Rectal smooth muscle tissue (tissue), 1 donor: ENCODE results near the gene TTBK1.

Source experiments
- H3K27ac ChIP-seq: one replicate; pipeline ENCODE4 v1.7.0; 2013; ENCODE audit warnings: low read depth, low read length, inconsistent platforms
- H3K27me3 ChIP-seq: one replicate; pipeline ENCODE4 v1.7.0; 2013; ENCODE audit warnings: low read length; ENCODE audit not compliant: control insufficient read depth, insufficient read depth
- H3K36me3 ChIP-seq: one replicate; pipeline ENCODE4 v1.7.0; 2013; ENCODE audit warnings: low read length; ENCODE audit not compliant: control insufficient read depth, insufficient read depth
- H3K4me1 ChIP-seq: one replicate; pipeline ENCODE4 v1.7.0; 2013; ENCODE audit warnings: low read length; ENCODE audit not compliant: control insufficient read depth, insufficient read depth
- H3K4me3 ChIP-seq: one replicate; pipeline ENCODE4 v1.7.0; 2013; ENCODE audit warnings: low read length
- H3K9ac ChIP-seq: one replicate; pipeline ENCODE4 v1.7.0; 2013; ENCODE audit warnings: low read length

The TTBK1 gene

GRCh38 chr6:43228951-43229802 is 14.1 kb upstream of the TTBK1 start, which contains the start of gene DNPH1:
DNPH1 (minus strand) TSS chr6:43229481; CDS start chr6:43229456, 25 bp downstream.
- H3K4me3 ChIP-seq, result peak within 1 kb of the TSS; percentile 74
- no peaks in the 10 kb centered on the region for H3K4me1 ChIP-seq
- H3K27ac ChIP-seq, result no peak within 1 kb of the TSS
- peaks cover 3% of the 10 kb centered on the region for H3K36me3 ChIP-seq
- no peaks in the 10 kb centered on the region for H3K27me3 ChIP-seq
- peak within 1 kb of the TSS; percentile 63 for H3K9ac ChIP-seq

- Histone ChIP-seq H3K9ac (no peak overlapping the region), H3K36me3 (no peaks in the 10 kb centered on the region), H3K4me1 (no peaks in the 10 kb centered on the region), H3K4me3 (peak overlapping the region; percentile 74), H3K27me3 (no peaks in the 10 kb centered on the region), H3K27ac (no peak overlapping the region)
Measured at GRCh38 chr6:43229803-43230620, 13.3 kb upstream of the TTBK1 start.

DNA sequence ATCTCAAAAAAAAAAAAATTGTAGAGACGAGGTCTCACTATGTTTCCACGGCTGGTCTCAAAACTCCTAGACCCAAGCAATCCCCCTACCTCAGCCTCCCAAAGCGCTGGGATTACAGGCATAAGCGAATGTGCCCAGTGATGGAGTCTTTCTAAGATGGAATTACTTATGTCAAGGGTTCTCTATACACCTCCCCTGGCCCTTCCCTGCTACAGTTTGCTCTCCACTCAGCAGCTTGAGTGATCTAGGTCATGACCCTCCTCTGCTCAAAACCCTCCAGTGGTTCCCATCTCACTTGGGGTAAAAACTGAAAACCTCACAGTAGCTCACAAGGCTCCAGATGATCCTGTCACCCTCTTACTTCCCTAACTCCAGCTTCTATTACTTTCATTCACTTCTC is 12.2 kb upstream of the TTBK1 start:
- Histone ChIP-seq H3K9ac (no peak overlapping the region), H3K4me1 (no peaks in the 10 kb centered on the region), H3K4me3 (no peak overlapping the region), H3K27ac (no peak overlapping the region), H3K36me3 (no peaks in the 10 kb centered on the region), H3K27me3 (no peaks in the 10 kb centered on the region)

DNA sequence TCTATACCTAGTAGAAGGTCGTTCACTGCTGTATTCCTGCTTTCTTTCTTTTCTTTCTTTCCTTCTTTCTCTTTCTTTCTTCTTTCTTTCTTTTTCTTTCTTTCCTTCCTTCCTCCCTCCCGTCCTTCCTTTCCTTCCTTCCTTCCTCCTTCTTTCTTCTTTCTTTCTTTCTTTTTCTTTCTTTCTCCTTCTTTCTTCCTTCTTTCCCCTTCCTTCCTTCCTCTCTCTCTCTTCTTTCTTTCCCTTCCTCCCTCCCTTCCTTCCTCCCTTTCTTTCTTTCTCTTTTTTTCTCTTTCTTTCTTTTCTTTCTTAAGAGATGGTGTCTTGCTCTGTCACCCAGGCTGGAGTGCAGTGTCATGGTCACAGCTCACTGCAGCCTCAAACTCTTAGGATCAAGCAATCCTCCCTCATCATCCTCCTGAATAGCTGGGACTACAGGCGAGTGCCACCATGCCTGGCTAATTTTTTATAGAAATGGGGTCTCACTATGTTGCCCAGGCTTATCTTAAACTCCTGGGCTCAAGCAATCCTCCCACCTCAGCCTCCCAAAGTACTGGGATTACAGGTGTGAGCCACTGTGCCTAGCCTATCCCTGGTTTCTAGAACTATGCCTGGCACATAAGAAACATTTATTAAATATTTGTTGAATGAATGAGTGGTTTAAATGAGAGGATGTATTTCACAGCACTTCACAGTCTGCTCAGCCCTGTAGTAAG is 11.4 kb upstream of the TTBK1 start:
- H3K27ac ChIP-seq, result no peak overlapping the region
- H3K4me3 ChIP-seq, result no peak overlapping the region
- H3K27me3 ChIP-seq, result no peaks in the 10 kb centered on the region
- H3K9ac ChIP-seq, result no peak overlapping the region
- no peaks in the 10 kb centered on the region for H3K36me3 ChIP-seq
- no peaks in the 10 kb centered on the region for H3K4me1 ChIP-seq

GRCh38 chr6:43235841-43236240 is 7.4 kb upstream of the TTBK1 start:
- Histone ChIP-seq H3K36me3 (no peaks in the 10 kb centered on the region), H3K27ac (no peak overlapping the region), H3K4me3 (no peak overlapping the region), H3K9ac (no peak overlapping the region), H3K4me1 (no peaks in the 10 kb centered on the region), H3K27me3 (no peaks in the 10 kb centered on the region)

DNA sequence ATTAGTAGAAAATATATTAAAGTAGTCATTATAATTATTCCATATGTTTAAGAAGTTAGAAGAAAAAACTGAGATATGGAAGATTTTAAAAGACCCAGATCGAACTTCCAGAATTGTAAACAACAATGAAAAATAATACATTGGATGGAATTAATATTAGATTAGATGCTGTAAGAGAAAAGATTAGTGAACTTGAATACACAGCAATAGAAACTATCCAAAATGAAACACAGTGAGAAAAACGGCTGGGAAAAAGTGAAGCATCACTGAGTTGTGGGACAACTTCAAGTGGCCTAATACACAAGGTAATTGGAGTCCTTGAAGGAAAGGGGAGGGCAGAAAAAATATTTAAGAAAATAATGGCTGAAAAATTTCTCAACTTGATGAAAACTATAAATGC is 4.2 kb upstream of the TTBK1 start:
- H3K4me1 ChIP-seq, result no peaks in the 10 kb centered on the region
- H3K36me3 ChIP-seq, result no peaks in the 10 kb centered on the region
- H3K9ac ChIP-seq, result no peak overlapping the region
- no peak overlapping the region for H3K4me3 ChIP-seq
- no peak overlapping the region for H3K27ac ChIP-seq
- peaks cover 11% of the 10 kb centered on the region for H3K27me3 ChIP-seq

GRCh38 chr6:43240950-43241349 is 2.3 kb upstream of the TTBK1 start:
- H3K9ac ChIP-seq, result no peak overlapping the region
- H3K27me3 ChIP-seq, result peaks cover 18% of the 10 kb centered on the region
- H3K27ac ChIP-seq, result no peak overlapping the region
- H3K36me3 ChIP-seq, result no peaks in the 10 kb centered on the region
- H3K4me1 ChIP-seq, result no peaks in the 10 kb centered on the region
- H3K4me3 ChIP-seq, result no peak overlapping the region

GRCh38 chr6:43241446-43241845 is 1.8 kb upstream of the TTBK1 start:
- Histone ChIP-seq H3K36me3 (no peaks in the 10 kb centered on the region), H3K27ac (no peak overlapping the region), H3K4me1 (no peaks in the 10 kb centered on the region), H3K9ac (no peak overlapping the region), H3K4me3 (no peak overlapping the region), H3K27me3 (peaks cover 18% of the 10 kb centered on the region)

DNA sequence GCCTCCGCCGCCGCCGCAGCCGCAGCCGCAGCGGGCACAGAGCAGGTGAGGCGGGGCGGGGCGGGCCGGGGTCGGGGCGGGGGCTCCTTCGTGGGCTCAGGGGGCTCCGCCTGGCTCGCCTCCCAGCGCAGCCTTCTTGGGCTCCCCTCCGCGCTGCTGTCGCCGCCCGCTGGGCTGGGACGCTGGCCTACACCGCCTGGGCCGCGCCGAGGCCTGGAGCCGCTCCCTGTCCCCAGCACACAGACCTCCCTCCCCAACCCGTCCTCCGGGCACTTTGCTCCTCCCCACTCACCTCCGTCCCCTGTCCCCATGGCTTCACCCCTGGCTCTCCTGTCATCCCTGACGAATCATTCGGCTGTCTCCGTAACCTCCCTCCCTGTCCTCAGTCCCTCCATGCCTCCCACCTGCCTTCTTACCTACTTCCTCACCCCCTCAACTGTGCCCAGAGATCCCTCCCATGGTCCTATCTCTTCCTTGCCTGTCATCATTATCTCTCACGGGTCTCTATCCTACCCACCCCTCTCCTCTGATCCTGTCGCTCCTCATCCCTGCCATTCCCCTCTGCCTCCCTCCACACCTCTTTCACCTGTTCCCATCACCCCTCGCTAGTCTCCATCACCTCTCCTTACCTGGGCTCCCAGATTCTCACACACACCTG is 512 bp downstream of the TTBK1 start:
- H3K9ac ChIP-seq, result no peak overlapping the region
- H3K4me1 ChIP-seq, result no peaks in the 10 kb centered on the region
- no peaks in the 10 kb centered on the region for H3K36me3 ChIP-seq
- H3K27ac ChIP-seq, result no peak overlapping the region
- no peak overlapping the region for H3K4me3 ChIP-seq
- peaks cover 22% of the 10 kb centered on the region for H3K27me3 ChIP-seq

DNA sequence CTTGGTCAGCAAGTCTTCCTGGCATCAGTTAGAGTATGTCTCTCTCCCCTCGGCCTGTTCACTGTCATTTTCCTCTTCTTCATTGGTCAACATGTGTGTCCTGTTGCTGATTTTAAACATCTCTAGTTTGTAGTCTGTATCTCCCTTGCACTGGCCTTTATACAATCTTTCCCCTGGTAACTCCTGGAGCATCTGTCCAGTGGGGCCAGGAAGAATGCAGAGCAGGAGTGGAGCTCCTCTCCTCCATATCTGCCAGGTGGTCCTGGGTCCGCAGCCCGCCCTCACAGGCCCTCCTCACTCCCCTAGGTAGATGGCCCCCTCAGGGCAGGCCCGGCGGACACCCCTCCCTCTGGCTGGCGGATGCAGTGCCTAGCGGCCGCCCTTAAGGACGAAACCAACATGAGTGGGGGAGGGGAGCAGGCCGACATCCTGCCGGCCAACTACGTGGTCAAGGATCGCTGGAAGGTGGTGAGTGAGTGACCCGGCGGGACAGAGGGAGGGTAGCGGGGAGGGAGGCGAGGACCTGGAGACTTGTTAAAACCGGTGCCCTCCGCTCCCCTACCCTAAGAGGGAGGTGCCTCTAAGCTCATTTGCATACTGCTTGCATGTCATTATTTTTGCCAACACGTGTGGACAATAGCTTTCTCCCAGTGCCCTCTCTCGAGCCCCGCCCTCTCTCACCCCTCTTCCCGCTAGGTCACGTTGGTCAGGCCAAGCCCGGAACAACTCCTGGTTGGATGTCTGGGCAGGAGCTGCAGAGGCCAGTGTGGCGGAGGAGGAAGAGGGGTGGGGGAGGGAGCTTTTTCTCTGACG is 3.2 kb downstream of the TTBK1 start:
- no peaks in the 10 kb centered on the region for H3K4me1 ChIP-seq
- peaks cover 22% of the 10 kb centered on the region for H3K27me3 ChIP-seq
- H3K4me3 ChIP-seq, result peak overlapping the region; percentile 84
- no peaks in the 10 kb centered on the region for H3K36me3 ChIP-seq
- H3K27ac ChIP-seq, result no peak overlapping the region
- H3K9ac ChIP-seq, result no peak overlapping the region

GRCh38 chr6:43247114-43247999 is 4.1 kb downstream of the TTBK1 start:
- Histone ChIP-seq H3K36me3 (no peaks in the 10 kb centered on the region), H3K27ac (no peak overlapping the region), H3K4me1 (no peaks in the 10 kb centered on the region), H3K27me3 (peaks cover 22% of the 10 kb centered on the region), H3K9ac (peak overlapping the region; percentile 73), H3K4me3 (peak overlapping the region; percentile 84)
